HG03064 (cell line): ENCODE results near the gene HEY2.
"Not testable (repeated sequence)": the region's sequence is repeated elsewhere in the genome, so short reads cannot be mapped to it uniquely, and the experiment has no call there.

Experiments used
- ATAC-seq: cut with Tn5 transposase; IDR thresholded peaks from one replicate; pipeline ENCODE4 v1.9.1; 2021; ENCODE audit warnings: low read depth; ENCODE audit not compliant: unreplicated experiment

HEY2 gene

DNA sequence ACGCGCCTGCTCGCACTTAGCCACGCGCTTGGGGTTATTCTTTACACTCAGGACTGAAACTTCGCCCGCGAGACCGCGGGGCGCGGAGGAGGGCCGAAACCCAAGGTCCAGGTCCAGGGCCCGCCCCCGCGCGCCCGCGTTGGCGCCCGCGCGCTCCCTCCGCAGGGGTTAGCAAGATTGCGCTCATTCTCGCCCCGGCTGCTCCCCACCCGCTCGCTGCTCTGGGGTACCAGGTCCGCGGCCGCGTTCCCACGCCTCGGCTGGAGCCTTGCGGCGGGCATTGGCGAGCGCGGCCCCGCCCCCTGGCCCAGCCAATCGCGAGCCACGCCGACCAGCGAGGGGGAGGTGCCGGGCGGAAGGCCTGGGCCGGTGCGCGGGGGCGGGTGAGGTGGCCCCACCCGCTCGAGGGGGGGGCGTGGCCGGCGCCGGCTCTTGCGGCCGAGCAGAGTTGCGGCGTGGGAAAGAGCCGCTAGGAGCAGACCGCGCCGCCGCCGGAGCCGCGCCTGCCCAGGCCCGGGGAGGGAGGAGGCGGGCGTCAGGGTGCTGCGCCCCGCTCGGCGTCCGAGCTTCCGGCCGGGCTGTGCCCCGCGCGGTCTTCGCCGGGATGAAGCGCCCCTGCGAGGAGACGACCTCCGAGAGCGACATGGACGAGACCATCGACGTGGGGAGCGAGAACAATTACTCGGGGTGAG, at the start of gene HEY2:
Gene HEY2 (plus strand): TSS at position 460 of the 692 bp plus-strand sequence. CDS start 145 bp downstream, at position 605.
- peak; percentile 85 for ATAC-seq

GRCh38 chr6:125700581-125701353, 48.7 kb upstream of the HEY2 start:
- ATAC-seq: no peak

DNA sequence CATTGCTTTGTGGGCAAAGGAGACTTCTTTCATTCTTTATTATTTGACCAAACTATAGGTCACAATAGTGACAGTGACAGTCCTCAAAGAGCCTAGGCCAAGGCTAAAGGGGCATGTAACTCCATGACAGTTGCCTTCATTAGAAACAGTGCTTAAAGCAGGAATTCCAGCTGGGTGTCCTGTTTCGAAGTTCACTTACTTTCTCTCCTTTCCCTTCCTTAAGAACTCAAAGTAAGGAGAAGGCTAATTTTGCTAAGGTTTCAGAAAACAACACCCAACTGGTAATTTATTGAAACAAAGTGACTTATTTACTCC, 48.1 kb upstream of the HEY2 start:
- no peak for ATAC-seq

GRCh38 chr6:125703882-125704281, 45.5 kb upstream of the HEY2 start:
- ATAC-seq: not testable (repeated sequence)

GRCh38 chr6:125707615-125708243, 41.7 kb upstream of the HEY2 start:
- no peak for ATAC-seq

DNA sequence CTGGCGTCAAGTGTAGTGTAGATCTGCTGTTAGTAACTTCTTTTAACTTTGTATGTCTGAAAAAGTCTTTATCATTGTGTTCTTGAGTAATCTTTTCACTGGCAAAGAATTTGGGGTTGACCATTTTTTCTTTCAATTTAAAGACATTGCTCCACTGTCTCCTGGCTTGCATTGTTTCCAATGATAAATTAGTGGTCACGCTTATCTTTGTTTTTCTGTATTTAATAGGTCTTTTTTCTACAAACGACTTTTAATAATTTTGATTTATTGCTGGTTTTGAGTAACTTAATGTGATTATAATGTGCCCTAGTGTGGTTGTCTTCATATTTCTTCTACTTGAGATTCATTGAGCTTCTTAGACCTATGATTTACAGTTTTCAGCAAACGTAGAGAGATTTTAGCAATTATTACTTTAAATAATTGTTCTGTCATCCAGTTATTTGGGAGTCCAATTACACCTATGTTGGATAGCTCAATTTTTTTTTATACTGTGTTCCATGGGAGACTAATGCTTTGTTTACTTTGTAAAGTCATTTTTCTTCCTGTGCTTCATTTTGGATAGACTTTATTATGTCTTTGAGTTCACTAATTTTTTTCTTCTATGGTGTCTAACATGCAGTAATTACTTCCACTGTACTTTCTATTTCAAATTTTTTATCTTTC, 38.3 kb upstream of the HEY2 start:
- no peak for ATAC-seq

GRCh38 chr6:125714441-125715090, 34.9 kb upstream of the HEY2 start:
- peak; percentile 53 for ATAC-seq

DNA sequence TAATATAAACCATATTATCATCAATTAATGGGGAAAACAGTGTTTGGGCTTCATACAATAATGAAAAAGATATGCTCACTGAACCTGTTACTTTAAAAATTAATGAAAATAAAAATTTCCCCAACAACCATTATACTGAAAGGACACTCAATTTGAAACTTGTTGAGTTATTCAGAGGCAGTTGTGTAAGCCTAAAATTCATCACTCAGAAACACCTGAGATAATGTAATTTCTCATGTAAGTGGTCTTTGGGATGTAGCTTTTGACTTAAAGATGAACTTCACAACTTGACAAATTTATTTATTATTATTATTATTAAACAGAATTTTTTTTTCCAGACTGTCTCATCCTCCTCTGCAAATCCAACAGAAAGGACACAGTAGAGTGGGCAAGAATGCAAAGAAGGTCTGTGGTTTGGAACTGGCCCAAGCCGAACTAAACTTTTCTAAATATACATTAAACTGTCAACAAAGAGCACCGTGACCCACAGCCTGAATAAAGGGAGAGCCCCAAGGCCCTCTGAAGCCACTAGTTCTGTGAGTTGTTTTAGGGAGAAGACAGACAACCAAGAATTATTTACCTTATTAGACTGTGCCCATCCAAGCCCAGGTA, 32.2 kb upstream of the HEY2 start:
- peak; percentile 87 for ATAC-seq

DNA sequence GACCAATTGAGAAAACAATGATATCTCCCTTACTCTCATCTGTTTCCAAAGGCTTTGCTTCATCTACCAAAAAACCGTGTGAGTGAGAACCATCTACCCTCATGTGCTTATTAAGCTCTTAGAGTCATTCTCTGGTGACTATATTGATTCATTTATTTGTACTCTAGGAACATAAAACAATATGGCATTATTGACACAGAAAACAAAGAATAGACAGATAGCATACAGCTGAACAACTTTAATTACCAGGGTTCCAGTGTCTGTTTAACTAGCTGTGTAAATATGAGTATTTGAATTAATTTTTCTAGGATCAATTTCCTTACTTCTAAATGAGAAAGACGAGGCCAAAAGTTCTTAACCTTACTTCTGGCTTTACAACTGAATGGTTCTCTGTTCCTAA, 31.3 kb upstream of the HEY2 start:
- no peak for ATAC-seq

DNA sequence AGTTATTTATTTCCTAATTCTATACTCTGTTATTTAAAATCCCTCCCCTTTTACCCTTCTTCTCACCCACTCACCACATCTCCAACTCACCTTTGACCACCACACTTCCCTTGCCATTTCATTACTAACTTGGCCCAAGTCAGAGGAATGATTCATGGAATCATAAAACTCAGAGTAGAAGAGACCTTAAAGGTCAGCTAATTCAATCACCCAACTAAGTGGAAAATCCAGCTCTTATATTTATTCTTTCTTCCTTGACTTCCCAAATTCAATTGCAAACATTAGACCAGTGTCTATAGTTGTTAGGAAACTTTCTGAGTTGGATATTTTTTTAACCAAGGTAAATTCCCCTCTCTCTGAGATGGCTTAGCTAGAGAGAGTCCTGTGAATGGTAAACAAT, 26.5 kb upstream of the HEY2 start:
- no peak for ATAC-seq

GRCh38 chr6:125727216-125727615, 22.2 kb upstream of the HEY2 start:
- no peak for ATAC-seq

GRCh38 chr6:125728739-125729138, 20.7 kb upstream of the HEY2 start:
- ATAC-seq: no peak

DNA sequence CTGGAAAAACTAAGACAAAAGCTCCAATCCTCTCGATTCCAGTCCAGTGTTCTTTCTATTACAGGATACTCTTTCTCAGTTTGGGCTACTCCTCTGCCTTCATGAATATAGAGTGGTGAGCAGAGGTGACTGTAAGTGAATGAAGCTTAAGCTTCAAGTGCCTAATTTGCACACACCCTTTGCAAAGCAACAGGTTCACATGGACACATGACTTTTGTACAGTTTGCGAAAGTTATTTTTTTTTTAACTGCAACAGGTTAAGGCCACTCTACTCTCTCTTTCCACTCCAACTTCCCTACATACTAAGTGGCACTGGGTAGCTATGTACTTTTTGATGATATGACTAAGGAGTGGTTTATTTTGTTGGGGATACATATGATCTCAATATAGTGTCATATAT, 19.4 kb upstream of the HEY2 start:
- ATAC-seq: no peak

GRCh38 chr6:125732398-125732797, 17.0 kb upstream of the HEY2 start:
- ATAC-seq: no peak

DNA sequence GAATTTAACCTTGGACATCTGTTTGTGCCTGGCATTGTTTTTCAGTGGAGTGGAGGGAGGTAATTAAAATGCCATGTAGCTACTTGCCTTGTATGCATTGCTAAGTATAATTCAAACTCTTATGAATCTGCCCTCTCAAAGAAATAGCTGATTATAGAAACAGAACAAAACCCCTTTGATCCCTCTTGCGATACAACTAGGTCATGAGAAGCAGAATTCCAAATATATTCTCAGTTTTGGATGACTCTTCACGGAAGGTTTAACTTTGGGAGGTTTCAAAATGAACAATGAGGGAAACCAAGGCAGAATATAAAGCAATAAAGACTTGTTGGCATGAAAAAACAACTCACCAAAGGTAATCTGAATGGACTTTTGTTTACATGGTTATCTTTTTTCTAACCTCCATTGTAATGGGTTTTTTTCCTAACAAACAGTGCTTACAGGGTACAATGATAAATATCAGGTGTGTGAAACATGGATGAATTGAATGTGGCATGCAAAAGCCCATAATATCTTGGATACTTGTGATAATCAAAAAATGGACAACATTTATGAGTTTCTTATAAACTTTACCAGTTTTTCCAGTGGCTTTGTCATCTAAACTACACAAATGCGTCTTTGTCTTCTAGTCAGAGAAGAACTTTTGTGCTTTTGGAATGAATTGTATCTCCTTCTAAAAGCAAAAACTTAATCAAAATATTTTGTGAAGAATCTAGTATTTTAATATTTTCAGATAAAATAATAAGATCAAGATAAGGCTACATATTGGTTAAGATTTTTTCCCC, 15.7 kb upstream of the HEY2 start:
- ATAC-seq: no peak

DNA sequence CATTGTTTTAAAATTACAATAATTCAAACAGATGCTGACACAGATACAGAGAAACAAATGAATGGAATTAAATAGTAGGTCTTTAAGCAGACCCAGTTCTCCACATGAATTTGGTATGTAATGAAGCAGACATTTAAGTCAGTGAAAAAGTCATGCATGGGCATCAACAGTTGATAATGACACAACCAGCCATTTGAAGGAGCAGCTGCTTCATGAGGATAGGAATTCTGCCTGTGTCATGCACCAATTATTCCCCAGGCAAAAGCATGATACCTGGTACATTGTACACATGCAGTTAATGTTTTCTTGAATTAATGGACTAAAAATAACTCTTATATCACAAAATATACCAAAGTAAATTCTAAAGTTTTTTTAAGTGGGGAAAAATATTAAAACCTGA, 11.2 kb upstream of the HEY2 start:
- ATAC-seq: no peak

DNA sequence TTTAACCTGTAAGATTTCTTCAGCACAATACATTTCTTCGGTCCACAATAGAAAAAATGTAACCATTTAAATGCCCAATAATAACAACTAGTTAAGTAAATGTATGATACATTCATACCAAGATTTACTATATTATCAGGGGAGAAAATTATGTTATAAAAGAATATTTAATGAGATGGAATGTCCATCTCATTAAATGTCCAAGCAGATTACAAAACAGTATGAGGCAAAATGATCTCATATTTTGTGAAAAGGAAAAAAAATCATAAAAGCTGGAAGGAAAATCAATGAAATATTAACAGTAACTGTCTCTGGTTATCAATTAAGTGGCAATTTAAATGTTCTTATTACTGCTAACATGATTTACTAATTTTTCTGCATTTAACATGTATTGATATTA, 10.1 kb upstream of the HEY2 start:
- ATAC-seq: no peak

DNA sequence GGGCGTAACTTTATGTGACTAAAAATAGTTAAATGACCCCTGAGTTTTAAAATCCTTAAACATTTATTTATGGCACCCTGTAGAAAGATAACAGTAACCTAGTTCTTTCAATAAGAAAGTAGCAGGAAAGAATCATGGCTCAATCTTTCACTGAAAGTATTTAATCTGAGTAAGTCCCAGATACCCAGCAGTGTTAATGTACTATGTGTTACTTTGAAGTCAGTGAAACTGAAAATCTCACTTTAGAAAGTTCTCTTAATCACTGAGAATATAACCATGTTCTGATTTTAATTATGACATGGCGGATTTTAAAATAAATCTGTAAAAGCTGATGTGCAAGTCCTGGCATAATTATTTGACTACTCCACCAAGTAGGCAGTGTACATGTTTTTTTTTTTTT, 8.1 kb upstream of the HEY2 start:
- ATAC-seq: no peak

GRCh38 chr6:125742024-125742423, 7.4 kb upstream of the HEY2 start:
- ATAC-seq: no peak
